Esophagus muscularis mucosa (tissue), 4 donors: ENCODE results near the gene KCNMB1. TPM values are rescaled to one million over a fixed set of nuclear protein-coding genes. Genes with fewer than 3 reads are reported as not detected.

Source experiments
- DNase-seq: peaks from one replicate; pipeline ENCODE4 v3.0.0-alpha.2; 2017; ENCODE audit errors: extremely low spot score
- H3K27ac ChIP-seq, 4 donors: fragments of 200-600 bp; sonication (generic); replicated peaks in 1 of 4; 1 replicate in 3 of 4; 2 replicates in 1 of 4; pipeline ENCODE4 v1.5.1; 2016 to 2019; ENCODE audit warnings: mild to moderate bottlenecking in 1 of 4
- H3K27me3 ChIP-seq, 4 donors: fragments of 200-600 bp; sonication (generic); one replicate each; pipeline versions ENCODE4 v1.5.1 to v1.6.0; 2016 to 2019
- H3K36me3 ChIP-seq, 4 donors: fragments of 200-600 bp; sonication (generic); one replicate each; pipeline ENCODE4 v1.5.1; 2016 to 2019
- H3K4me1 ChIP-seq, 4 donors: fragments of 200-600 bp; sonication (generic); one replicate each; pipeline ENCODE4 v1.5.1; 2016 to 2019
- H3K4me3 ChIP-seq, 4 donors: fragments of 200-600 bp; sonication (generic); 1 replicate in 2 of 4; 2 replicates in 2 of 4; pipeline ENCODE4 v1.5.1; 2016 to 2019; ENCODE audit warnings: mild to moderate bottlenecking in 4 of 4, moderate library complexity in 1 of 4
- H3K9me3 ChIP-seq, 4 donors: fragments of 200-600 bp; sonication (generic); 1 replicate in 3 of 4; 2 replicates in 1 of 4; pipeline ENCODE4 v1.5.1; 2016 to 2019
- EP300 ChIP-seq: sonication (generic); formaldehyde crosslinking; IDR thresholded peaks from one replicate; pipeline ENCODE4 v1.6.1; 2017; ENCODE audit warnings: antibody characterized with exemption
- POLR2A ChIP-seq: fragments of 450-650 bp; IDR thresholded peaks from one replicate; pipeline ENCODE4 v1.6.1; 2017; ENCODE audit warnings: antibody characterized with exemption, moderate library complexity, mild to moderate bottlenecking, low read depth
- POLR2AphosphoS5 ChIP-seq, 2 donors: sonication (generic); formaldehyde crosslinking; IDR thresholded peaks; one replicate each; pipeline ENCODE4 v1.6.1; 2017; ENCODE audit warnings: antibody characterized with exemption in 2 of 2
- WGBS: methylation state at CpG from one replicate; pipeline ENCODE4 v1.1.5; 2018; 5-methylcytosine and 5-hydroxymethylcytosine counted together
- intact Hi-C: fragments of 100-400 bp; cut with DNase I; formaldehyde crosslinking; loops from one replicate; pipeline ENCODE4 v1.15.1; 2023
- total RNA-seq, 4 donors: library from RNA; depleted of rRNA; stranded (reverse); fragments of >200 nt; gene quantifications; one replicate each; pipeline versions ENCODE4 v1.1.0 to v1.2.1, GENCODE V29; 2016
- TF ChIP-seq, protein P1 (sequence below), 3 experiments: fragments of 200-600 bp in 2 of 3; fragments of 450-650 bp in 1 of 3; sonication (generic) in 2 of 3; IDR thresholded peaks; one replicate each; pipeline ENCODE4 v1.5.1; 2017 to 2019; ENCODE audit warnings: antibody characterized with exemption in 3 of 3, mild to moderate bottlenecking in 2 of 3, moderate library complexity in 1 of 3

Gene KCNMB1
- total RNA-seq, 4 donors from 2014 or later = 45.6 to 83.0 (median 78.8) TPM

GRCh38 chr5:170375283-170375682, 13.9 kb downstream of the KCNMB1 start:
- intact Hi-C loops = no loop called here
- Histone ChIP-seq H3K4me3 (no peak overlapping the region), H3K36me3 (peaks cover 0 to 20% (median 9%) of the 10 kb centered on the region in 4 donors), H3K27ac (no peak overlapping the region), H3K9me3 (no peaks in the 10 kb centered on the region), H3K4me1 (peaks cover 0 to 22% (median 11%) of the 10 kb centered on the region in 4 donors), H3K27me3 (no peaks in the 10 kb centered on the region)
- WGBS = 67% methylated on average over 1 of the region's 1 CpG
- DNase-seq = no peak
- no peak for TF ChIP-seq EP300
- TF ChIP-seq, protein P1, sequence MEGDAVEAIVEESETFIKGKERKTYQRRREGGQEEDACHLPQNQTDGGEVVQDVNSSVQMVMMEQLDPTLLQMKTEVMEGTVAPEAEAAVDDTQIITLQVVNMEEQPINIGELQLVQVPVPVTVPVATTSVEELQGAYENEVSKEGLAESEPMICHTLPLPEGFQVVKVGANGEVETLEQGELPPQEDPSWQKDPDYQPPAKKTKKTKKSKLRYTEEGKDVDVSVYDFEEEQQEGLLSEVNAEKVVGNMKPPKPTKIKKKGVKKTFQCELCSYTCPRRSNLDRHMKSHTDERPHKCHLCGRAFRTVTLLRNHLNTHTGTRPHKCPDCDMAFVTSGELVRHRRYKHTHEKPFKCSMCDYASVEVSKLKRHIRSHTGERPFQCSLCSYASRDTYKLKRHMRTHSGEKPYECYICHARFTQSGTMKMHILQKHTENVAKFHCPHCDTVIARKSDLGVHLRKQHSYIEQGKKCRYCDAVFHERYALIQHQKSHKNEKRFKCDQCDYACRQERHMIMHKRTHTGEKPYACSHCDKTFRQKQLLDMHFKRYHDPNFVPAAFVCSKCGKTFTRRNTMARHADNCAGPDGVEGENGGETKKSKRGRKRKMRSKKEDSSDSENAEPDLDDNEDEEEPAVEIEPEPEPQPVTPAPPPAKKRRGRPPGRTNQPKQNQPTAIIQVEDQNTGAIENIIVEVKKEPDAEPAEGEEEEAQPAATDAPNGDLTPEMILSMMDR (IDR thresholded peaks at IDR 0.05) = no peak
- no peak for TF ChIP-seq POLR2AphosphoS5 (IDR thresholded peaks at IDR 0.05)
- no peak for TF ChIP-seq POLR2A

GRCh38 chr5:170372971-170373370, 16.2 kb downstream of the KCNMB1 start:
- H3K9me3 ChIP-seq = no peaks in the 10 kb centered on the region
- DNase-seq = no peak
- TF ChIP-seq POLR2AphosphoS5 (IDR thresholded peaks at IDR 0.05) = no peak
- TF ChIP-seq POLR2A = no peak
- TF ChIP-seq EP300 = no peak
- TF ChIP-seq, protein P1 (IDR thresholded peaks at IDR 0.05) = no peak
- intact Hi-C loops = no loop called here
- H3K4me3 ChIP-seq = no peak overlapping the region
- 69% methylated on average over 2 of the region's 2 CpGs for WGBS
- H3K4me1 ChIP-seq = peaks cover 0 to 8% (median 4%) of the 10 kb centered on the region in 4 donors
- H3K36me3 ChIP-seq = peaks cover 0 to 3% (median 0%) of the 10 kb centered on the region in 4 donors
- H3K27me3 ChIP-seq = no peaks in the 10 kb centered on the region
- H3K27ac ChIP-seq = no peak overlapping the region

- DNase-seq = no peak
- no peaks in the 10 kb centered on the region for H3K27me3 ChIP-seq
- H3K4me1 ChIP-seq = peaks cover 0 to 5% (median 4%) of the 10 kb centered on the region in 4 donors
- TF ChIP-seq POLR2AphosphoS5 (IDR thresholded peaks at IDR 0.05) (no peak), EP300 (no peak), POLR2A (no peak)
- TF ChIP-seq, protein P1 (IDR thresholded peaks at IDR 0.05) = no peak
- H3K27ac ChIP-seq = no peak overlapping the region
- no peaks in the 10 kb centered on the region for H3K9me3 ChIP-seq
- H3K36me3 ChIP-seq = no peaks in the 10 kb centered on the region
- H3K4me3 ChIP-seq = no peak overlapping the region
- WGBS = 79% methylated on average over 5 of the region's 5 CpGs
- intact Hi-C loops = no loop called here
Measured at GRCh38 chr5:170368586-170368985, 20.6 kb downstream of the KCNMB1 start.

DNA sequence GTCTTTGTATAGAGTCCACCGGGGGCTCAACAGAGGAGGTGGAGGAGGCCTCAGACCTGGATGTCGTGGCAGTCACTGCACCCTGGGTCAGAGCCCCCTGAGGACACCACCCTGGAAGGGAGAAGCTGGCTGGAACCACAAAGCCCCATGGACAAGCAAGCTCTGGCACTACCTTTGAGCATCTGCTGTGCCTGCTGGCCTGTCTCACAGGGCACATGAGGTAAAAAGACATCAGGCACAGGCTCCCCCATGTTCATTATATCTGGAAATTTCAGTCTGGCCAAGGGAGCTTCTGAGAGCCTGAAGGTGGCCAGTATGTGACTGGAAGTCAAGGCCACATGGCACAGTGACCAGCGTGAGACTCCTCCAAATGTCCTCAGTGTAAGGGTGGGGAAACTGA, 22.9 kb downstream of the KCNMB1 start:
- Histone ChIP-seq H3K9me3 (no peaks in the 10 kb centered on the region), H3K27ac (no peak overlapping the region), H3K4me3 (no peak overlapping the region), H3K27me3 (no peaks in the 10 kb centered on the region), H3K4me1 (peaks cover 17 to 25% (median 21%) of the 10 kb centered on the region in 4 donors), H3K36me3 (no peaks in the 10 kb centered on the region)
- TF ChIP-seq POLR2AphosphoS5 (IDR thresholded peaks at IDR 0.05) = no peak
- no peak for TF ChIP-seq POLR2A
- no peak for TF ChIP-seq EP300
- TF ChIP-seq, protein P1 (IDR thresholded peaks at IDR 0.05) = no peak
- WGBS = 72% methylated on average over 2 of the region's 3 CpGs
- DNase-seq = no peak
- intact Hi-C loops = no loop called here

GRCh38 chr5:170365831-170366230, 23.3 kb downstream of the KCNMB1 start:
- no peaks in the 10 kb centered on the region for H3K36me3 ChIP-seq
- no peak overlapping the region for H3K27ac ChIP-seq
- H3K27me3 ChIP-seq = no peaks in the 10 kb centered on the region
- 88% methylated on average over 5 of the region's 5 CpGs for WGBS
- TF ChIP-seq, protein P1 (IDR thresholded peaks at IDR 0.05) = no peak
- TF ChIP-seq EP300 (no peak), POLR2AphosphoS5 (IDR thresholded peaks at IDR 0.05) (no peak), POLR2A (no peak)
- DNase-seq = no peak
- no peak overlapping the region for H3K4me3 ChIP-seq
- H3K9me3 ChIP-seq = no peaks in the 10 kb centered on the region
- intact Hi-C loops = no loop called here
- H3K4me1 ChIP-seq = peaks cover 21 to 29% (median 26%) of the 10 kb centered on the region in 4 donors
